ENCODE data around the gene VEZT.
"Not testable (repeated sequence)": the region's sequence is repeated elsewhere in the genome, so short reads cannot be mapped to it uniquely, and the experiment has no call there.

Gene VEZT

GRCh38 chr12:95224202-95225170 lies 6.9 kb downstream of the VEZT start:
- DNase-seq (ENCODE audit: low read depth in 4 of 4, low spot score in 1 of 4), result no peak

GRCh38 chr12:95225645-95226212 lies 8.1 kb downstream of the VEZT start:
- no peak for DNase-seq (ENCODE audit: low read depth in 4 of 4, low spot score in 1 of 4)

GRCh38 chr12:95227818-95228356 lies 10.3 kb downstream of the VEZT start:
- DNase-seq (ENCODE audit: low read depth in 4 of 4, low spot score in 1 of 4), result no peak

DNA sequence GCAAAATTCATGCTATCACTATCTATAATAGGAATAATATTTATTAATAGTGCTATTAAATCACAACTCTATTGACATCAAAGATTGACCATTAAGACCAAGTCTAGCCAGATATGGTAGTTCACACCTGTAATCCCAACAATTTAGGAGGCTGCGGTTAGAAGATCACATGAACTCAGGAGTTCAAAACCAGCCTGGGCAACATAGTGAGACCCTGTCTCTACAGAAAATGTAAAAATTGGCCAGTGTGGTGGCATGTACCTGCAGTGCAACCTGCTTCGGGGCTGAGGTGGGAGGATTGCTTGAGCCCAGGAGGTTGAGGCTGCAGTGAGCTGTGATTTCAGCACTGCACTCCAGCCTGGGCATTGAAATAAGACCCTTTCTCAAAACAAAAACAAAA lies 11.0 kb downstream of the VEZT start:
- no peak for DNase-seq (ENCODE audit: low read depth in 4 of 4, low spot score in 1 of 4)

DNA sequence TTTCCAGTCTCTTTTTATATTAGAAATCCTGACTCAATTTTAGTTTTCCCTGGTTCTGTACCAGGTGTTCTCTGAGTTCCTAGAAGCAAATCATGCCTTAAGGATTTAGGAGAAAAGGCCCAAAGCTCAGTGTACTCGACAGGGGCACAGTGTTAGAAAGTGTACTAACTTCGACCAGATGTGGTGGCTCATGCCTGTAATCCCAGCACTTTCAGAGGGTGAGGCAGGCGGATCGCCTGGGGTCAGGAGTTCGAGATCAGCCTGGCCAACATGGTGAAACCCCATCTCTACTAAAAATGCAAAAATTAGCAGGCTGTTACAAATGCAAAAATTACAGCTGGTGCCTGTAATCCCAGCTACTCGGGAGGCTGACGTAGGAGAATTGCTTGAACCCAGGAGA lies 12.0 kb downstream of the VEZT start:
- no peak for DNase-seq (ENCODE audit: low read depth in 4 of 4, low spot score in 1 of 4)

DNA sequence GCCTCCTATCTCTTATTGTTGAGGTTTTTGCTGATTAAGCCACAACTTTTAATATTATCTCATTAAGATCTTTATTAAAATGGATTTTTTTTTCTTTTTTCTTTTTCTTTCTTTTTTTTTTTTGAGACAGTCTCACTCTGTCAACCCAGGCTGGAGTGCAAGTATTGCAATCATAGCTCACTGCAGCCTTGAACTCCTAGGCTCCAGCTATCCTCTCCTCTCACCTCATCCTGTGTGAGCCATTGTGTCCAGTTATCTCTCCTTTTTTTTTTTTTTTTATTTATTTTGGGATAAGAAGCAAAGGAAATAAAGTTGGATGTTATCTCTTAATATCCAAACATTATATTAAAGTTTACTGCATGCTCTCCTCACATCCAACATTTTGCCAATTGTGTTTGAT lies 12.7 kb downstream of the VEZT start:
- DNase-seq (ENCODE audit: low read depth in 4 of 4, low spot score in 1 of 4), result no peak

- DNase-seq (ENCODE audit: low read depth in 4 of 4, low spot score in 1 of 4), result no peak
These were observed 13.6 kb downstream of the VEZT start for GRCh38 chr12:95231190-95231589.

DNA sequence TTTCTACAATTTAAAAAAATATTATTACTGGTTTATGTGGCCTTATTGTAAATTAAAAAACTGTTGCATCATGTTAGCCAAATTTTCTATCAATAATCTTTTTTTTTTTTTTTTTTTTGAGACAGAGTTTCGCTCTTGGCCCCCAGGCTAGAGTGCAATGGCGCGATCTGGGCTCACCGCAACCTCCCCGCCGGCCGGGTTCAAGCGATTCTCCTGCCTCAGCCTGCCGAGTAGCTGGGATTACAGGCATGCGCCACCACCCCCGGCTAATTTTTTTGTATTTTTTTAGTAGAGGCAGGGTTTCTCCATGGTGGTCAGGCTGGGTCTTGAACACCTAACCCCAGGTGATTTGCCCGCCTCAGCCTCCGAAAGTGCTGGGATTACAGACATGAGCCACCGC lies 16.6 kb downstream of the VEZT start:
- DNase-seq (ENCODE audit: low read depth in 4 of 4, low spot score in 1 of 4), result not testable (repeated sequence)

GRCh38 chr12:95235621-95236020 lies 18.0 kb downstream of the VEZT start:
- not testable (repeated sequence) for DNase-seq (ENCODE audit: low read depth in 4 of 4, low spot score in 1 of 4)

DNA sequence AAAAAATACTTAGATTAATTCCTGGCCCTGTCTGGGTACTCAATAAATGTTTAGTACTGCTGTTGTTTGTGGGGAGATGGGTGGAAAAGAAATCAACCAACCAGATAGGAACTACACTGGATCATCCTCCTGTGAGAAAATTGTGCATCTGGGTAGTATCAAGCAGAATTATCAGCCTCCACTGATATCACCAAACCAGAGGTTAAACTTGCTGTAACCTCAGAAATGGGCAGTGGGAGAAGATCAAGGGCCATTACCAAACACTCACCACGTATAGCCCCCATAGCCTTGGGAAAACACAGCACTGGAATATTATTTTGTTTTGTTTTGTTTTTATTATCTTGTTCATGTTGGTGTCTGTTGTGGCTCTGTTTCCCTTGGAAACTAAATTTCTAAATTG lies 19.7 kb downstream of the VEZT start:
- no peak for DNase-seq (ENCODE audit: low read depth in 4 of 4, low spot score in 1 of 4)

GRCh38 chr12:95238150-95238549 lies 20.5 kb downstream of the VEZT start:
- DNase-seq (ENCODE audit: low read depth in 4 of 4, low spot score in 1 of 4), result no peak

DNA sequence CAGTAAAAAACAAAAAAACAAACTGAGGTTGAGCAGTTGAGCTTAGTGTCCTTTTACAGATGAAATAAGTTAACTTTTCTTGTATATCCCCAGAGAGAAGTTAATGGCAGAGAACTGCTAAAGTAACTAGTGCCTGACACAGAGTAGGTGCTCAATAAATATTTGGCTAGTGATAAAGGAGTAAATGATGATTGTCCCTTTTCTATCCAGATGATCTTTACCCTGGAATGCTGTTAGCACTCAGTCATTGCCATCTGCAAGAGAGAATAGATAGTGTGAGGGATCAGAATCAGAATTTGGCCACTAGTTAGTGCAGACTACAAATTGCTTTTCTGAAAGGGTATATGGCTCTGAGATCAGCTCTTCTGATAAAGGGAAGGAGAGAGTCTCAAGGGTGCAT lies 21.6 kb downstream of the VEZT start:
- DNase-seq (ENCODE audit: low read depth in 4 of 4, low spot score in 1 of 4), result no peak

DNA sequence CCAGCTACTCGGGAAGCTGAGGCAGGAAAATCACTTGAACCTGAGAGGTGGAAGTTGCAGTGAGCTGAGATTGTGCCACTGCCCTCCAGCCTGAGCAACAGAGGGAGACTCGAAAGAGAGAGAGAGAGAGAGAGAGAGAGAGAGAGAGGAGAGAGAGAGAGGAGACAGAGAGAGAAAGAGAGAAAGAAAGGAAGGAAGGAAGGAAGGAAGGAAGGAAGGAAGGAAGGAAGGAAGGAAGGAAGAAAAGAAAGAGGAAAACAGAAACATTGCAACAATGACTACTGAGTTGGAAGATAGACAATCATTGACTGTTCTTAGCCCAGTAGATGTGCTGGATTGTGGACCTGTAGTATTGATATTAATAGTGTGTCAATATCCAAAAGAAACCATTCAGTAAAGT lies 22.2 kb downstream of the VEZT start:
- DNase-seq (ENCODE audit: low read depth in 4 of 4, low spot score in 1 of 4), result not testable (repeated sequence)

GRCh38 chr12:95240556-95240955 lies 22.9 kb downstream of the VEZT start:
- DNase-seq (ENCODE audit: low read depth in 4 of 4, low spot score in 1 of 4), result no peak

DNA sequence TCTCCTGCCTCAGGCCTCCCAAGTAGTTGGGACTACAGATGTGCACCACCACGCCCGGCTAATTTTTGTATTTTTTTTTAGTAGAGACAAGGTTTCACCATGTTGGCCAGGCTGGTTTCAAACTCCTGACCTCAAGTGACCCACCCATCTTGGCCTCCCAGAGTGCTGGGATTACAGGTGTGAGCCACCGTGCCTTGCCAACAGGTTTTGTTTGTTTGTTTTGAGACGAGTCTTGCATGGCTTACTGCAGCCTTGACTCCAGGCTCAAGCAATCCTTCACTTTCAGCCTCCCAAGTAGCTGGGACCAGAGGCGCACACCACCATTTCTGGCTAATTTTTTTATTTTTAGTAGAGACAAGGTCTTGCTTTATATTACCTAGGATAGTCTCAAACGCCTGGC lies 23.5 kb downstream of the VEZT start:
- not testable (repeated sequence) for DNase-seq (ENCODE audit: low read depth in 4 of 4, low spot score in 1 of 4)

DNA sequence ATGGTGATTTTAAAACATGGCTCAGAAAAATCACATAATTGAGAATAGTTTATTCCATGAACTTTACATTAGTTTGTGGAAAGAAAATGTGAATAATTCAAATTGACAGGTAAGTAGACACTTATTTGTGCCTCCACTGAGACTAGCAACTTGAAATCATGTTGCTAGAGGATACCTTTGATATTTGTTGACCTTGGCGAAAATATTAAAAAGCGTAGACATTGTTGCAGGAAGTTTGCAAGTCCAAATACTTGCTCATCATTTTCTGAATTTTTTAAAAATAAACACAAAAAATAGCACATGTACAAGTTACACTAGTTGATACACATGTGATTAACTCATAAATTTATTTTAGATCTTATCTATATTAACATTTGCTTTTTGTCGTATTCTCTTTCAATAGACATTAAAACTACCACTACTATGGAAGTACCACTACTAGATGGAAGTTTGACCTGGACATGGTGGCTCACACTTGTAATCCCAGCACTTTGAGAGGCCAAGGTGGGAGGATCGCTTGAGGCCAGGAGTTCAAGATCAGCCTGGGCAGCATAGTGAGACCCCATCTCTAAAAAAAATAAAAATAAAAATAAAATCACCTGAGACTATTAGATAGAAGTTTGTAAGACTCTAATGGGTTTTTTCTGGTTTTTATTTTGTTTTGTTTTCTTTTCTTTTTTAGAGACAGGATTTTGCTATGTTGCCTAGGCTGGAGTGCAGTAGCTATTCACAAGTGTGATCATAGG lies 24.3 kb downstream of the VEZT start:
- no peak for DNase-seq (ENCODE audit: low read depth in 4 of 4, low spot score in 1 of 4)

DNA sequence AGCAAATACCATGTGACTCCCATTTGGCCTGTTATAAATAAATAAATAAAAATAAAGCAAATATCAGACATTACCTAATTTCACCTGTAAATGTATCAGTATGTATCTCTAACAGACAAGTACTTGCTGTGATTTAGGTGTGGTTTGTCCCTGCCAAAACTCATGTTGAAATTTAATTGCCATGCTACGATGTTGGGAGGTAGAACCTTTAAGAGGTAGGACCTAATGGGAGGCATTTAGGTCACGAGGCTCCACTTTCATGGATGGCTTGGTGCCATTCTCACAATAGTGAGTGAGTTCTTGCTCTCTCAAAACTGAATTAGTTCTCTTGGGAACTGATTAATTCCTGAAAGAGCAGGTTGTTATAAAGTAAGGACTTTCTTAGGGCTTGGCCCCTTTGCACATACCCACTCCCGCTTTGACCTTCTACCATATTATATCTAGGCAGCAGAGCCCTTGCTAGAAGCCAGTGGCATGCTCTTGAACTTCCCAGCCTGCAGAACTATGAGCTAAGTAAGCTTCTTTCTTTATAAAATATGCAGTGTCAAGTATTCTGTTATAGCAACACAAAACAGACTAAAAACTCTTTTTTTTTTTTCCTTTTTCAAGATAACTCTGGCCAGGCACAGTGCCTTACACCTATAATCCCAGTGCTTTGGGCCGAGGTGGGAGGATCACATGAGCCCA lies 26.0 kb downstream of the VEZT start:
- no peak for DNase-seq (ENCODE audit: low read depth in 4 of 4, low spot score in 1 of 4)

DNA sequence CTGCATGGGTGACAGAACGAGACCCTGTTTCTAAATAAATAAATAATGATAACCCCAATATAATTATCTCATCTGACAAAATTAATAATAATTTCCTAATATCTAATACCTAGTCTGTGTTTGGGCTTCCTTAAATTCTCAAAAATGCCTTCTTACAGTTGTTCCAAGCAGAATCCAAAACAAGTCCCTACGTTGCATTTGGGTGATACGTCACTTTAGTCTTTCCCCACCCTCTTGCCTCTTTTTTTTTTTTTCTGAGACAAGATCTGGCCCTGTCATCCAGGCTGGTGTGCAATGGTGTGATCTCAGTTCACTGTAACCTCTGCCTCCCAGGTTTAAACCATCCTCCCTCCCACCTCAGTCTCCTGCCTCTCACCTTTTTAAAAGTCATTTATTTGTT lies 26.7 kb downstream of the VEZT start:
- DNase-seq (ENCODE audit: low read depth in 4 of 4, low spot score in 1 of 4), result no peak

DNA sequence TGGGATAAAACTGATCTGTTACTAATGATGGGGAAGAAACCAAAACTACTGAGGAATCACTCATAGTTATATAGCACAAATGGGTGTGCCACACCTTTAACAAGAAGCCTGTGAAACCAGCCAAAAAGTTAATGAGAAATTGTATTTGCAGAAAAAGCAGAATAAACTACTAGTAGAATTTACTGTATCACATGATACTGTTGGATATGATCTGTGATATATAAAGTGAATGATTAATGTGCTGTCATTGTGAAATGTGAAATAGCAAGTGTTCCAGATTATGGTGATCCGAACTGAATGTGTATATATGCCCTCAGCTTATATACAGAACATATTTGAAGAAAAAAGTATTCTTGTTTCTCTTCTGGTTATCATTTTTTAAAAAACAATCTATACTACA lies 30.5 kb downstream of the VEZT start:
- DNase-seq (ENCODE audit: low read depth in 4 of 4, low spot score in 1 of 4), result no peak

DNA sequence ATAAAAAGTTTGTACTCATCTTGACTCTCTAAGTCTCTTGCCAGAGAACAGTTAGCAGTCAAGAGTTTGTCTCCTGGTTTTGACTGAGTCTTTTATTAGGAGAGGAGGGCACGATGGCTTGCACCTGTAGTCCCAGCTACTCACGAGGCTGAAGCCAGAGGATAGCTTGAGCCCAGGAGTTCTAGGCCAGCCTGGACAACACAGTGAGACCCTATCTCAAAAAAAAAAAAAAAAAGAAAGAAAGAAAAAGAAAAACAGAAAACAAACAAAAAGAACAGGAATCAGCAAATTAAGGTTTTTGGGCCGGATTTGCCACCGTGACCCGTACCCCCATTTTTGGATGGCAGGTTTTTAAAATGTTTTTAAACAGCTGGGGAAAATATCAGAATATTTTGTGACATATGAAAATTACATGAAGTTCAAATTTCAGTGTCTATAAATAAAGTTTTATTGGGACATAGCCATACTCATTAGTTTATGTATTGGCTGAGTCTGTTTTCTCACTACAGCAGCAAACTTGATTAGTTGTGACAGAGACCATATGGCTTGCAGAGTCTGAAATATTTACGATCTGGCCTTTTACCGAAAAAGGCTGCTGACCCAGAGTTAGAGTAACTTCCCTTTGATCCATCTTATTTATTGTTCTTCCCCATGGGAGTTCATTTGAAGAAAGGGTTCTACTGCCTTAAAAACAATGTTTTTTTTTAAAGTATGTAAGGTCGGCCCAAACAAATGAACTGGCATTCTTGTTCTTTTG lies 31.2 kb downstream of the VEZT start:
- DNase-seq (ENCODE audit: low read depth in 4 of 4, low spot score in 1 of 4), result no peak

Measured in stimulated activated CD4-positive, alpha-beta T cell treated with anti-CD3 and anti-CD28 coated beads, Interleukin-1b, Interleukin-23, amount 100 ng/mL, for 24 hours (primary cell).